LNCaP clone FGC (cell line): ENCODE results near the gene KLHDC10.
A peak's percentile ranks its signal among the peaks of the same experiment; 100 is the strongest.

Source experiments
- DNase-seq: peaks from one replicate; pipeline ENCODE4 v3.0.0-alpha.2; 2011; ENCODE audit warnings: low read depth
- H3K4me3 ChIP-seq: 2 replicates; pipeline ENCODE4 v1.5.1; 2011; ENCODE audit warnings: mild to moderate bottlenecking, low read depth, low read length, control low read depth
- CTCF ChIP-seq: IDR thresholded peaks from 2 replicates; pipeline ENCODE4 v1.5.1; 2012; ENCODE audit warnings: mild to moderate bottlenecking; ENCODE audit not compliant: control insufficient read depth, insufficient read depth; ENCODE audit errors: extremely low read depth

Gene KLHDC10

GRCh38 chr7:130153211-130153908 lies 83.0 kb downstream of the KLHDC10 start:
- no peak for TF ChIP-seq CTCF
- no peak for DNase-seq
- no peak overlapping the region for H3K4me3 ChIP-seq

DNA sequence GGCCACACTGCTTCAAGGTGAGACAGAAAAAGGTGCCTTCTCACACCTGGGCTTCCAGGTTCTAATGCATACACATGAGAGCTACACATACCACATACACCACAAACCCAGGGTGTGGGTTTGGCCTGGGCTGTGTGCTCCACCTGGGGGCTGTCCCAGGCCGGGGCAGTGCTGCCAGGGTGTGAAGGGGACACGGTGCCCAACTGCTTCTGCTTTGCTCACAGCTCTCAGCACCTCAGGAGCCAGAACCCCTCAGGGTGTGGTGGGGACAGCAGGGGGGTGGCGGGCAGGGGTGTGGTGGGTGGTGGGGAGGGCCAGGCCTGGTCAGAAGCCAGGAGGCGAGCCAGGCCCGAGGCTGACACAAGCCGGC lies 83.8 kb downstream of the KLHDC10 start:
- no peak for DNase-seq
- H3K4me3 ChIP-seq: no peak overlapping the region
- no peak for TF ChIP-seq CTCF

- 0 out of 2 replicates have a peak, but pooled peaks have one; percentile 12 for TF ChIP-seq CTCF
- no peak overlapping the region for H3K4me3 ChIP-seq
- no peak for DNase-seq
Observed at GRCh38 chr7:130154501-130155317, 84.4 kb downstream of the KLHDC10 start.

- H3K4me3 ChIP-seq: no peak overlapping the region
- DNase-seq: no peak
- no peak for TF ChIP-seq CTCF
Observed at GRCh38 chr7:130156140-130156539, 85.8 kb downstream of the KLHDC10 start.

GRCh38 chr7:130157700-130158099 lies 87.4 kb downstream of the KLHDC10 start:
- no peak for TF ChIP-seq CTCF
- no peak overlapping the region for H3K4me3 ChIP-seq
- no peak for DNase-seq

DNA sequence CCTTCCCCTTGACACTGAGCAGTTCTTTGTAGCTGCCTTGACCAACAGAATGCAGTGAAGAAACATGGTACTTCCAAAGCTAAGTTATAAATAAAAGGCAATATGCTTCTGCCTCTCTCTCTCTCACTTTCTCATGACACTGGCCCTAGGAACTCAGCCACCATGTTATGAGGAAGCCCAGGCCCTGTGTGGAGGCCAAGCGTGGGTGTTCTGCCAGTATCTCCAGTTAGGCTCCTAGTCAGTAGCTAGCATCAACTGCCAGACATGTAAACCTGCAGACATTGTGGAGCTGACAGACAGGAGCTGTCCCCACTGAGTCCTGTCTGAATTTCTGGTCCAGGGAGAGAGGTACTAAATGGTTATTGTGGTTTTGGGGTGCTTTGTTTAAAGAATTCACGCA lies 89.7 kb downstream of the KLHDC10 start:
- no peak for DNase-seq
- no peak for TF ChIP-seq CTCF
- H3K4me3 ChIP-seq: no peak overlapping the region
